ENCODE results near the gene KCNA2.

The KCNA2 gene

DNA sequence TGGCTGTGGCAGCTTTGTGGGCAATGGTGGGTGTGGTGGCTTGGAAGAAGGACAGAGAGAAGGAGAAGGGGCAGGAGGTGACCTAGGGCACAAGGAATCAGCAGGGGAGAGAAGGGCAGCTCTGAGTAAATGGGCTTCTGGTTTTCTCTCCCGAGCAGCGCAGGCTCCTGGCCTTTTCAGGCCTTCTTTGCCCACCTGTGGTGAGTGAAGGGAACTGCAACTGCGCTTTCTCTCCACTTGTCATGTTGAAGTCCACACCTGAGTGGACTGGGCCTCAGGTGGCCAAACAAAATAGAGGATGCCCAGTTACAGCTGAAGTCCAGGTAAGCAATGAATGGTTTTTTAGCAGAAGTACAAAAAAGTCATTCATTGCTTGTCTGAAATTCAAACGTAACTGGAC, 57.8 kb downstream of the KCNA2 start:
- FAIRE-seq (no peak), DNase-seq (ENCODE audit: insufficient read length, low spot score) (no peak)
- TF ChIP-seq TAF1 (IDR thresholded peaks at IDR 0.05; ENCODE audit: low read depth, low read length) (no peak), POLR2A (IDR thresholded peaks at IDR 0.05; ENCODE audit: low read depth, low read length) (no peak), SPI1 (IDR thresholded peaks at IDR 0.05; ENCODE audit: low read depth, low read length) (no peak), POU2F2 (IDR thresholded peaks at IDR 0.05; ENCODE audit: low read depth, low read length) (no peak), POLR2AphosphoS5 (IDR thresholded peaks at IDR 0.05; ENCODE audit: low read depth, low read length) (no peak), PAX5 (IDR thresholded peaks at IDR 0.05; ENCODE audit: insufficient read depth, low read length, severe bottlenecking) (no peak)

DNA sequence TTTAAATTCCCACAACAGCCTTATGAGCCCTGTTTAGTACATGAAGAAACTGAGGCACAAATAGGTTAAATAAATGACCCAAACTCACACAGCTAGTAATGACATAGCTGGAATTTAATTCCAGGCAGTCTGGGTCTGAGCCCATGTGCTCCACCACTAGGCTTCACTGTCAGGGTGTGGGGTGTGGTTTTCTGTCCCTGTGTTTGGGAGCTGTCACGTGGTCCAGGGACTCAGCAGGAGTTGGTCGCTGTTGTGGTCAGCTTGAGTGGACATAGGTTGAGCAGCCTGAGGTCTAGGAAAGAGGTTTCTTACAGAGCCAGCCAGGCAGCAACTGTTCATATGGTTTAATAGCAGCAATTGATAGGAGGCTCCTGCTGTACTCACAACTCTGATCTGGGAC, 59.1 kb downstream of the KCNA2 start:
- TF ChIP-seq POLR2A (IDR thresholded peaks at IDR 0.05; ENCODE audit: low read depth, low read length) (no peak), POLR2AphosphoS5 (IDR thresholded peaks at IDR 0.05; ENCODE audit: low read depth, low read length) (no peak), PAX5 (IDR thresholded peaks at IDR 0.05; ENCODE audit: insufficient read depth, low read length, severe bottlenecking) (no peak), TAF1 (IDR thresholded peaks at IDR 0.05; ENCODE audit: low read depth, low read length) (no peak), SPI1 (IDR thresholded peaks at IDR 0.05; ENCODE audit: low read depth, low read length) (no peak), POU2F2 (IDR thresholded peaks at IDR 0.05; ENCODE audit: low read depth, low read length) (no peak)
- FAIRE-seq (no peak), DNase-seq (ENCODE audit: insufficient read length, low spot score) (no peak)

DNA sequence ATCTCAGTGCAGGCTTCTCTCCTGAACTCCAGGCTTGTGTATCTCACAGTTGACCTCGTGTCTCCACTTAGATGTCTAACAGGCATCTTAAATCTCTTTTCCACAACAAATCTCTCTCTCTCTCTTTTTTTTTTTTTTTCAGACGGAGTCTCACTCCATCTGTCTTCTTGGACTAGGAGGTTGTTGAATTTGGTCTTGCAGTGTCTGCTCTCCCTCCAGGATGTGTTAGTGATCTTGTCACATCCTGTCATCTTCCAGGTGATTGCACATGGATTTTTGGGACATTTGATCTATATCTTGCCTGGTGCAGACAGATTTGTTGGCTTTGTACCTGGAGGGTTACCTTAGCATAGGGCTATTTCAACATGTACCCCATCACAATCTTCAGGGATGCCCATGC, 60.7 kb downstream of the KCNA2 start:
- DNase-seq (ENCODE audit: insufficient read length, low spot score) (no peak), FAIRE-seq (no peak)
- TF ChIP-seq POLR2AphosphoS5 (IDR thresholded peaks at IDR 0.05; ENCODE audit: low read depth, low read length) (no peak), POLR2A (IDR thresholded peaks at IDR 0.05; ENCODE audit: low read depth, low read length) (no peak), TAF1 (IDR thresholded peaks at IDR 0.05; ENCODE audit: low read depth, low read length) (no peak), POU2F2 (IDR thresholded peaks at IDR 0.05; ENCODE audit: low read depth, low read length) (no peak), SPI1 (IDR thresholded peaks at IDR 0.05; ENCODE audit: low read depth, low read length) (no peak), PAX5 (IDR thresholded peaks at IDR 0.05; ENCODE audit: insufficient read depth, low read length, severe bottlenecking) (no peak)

DNA sequence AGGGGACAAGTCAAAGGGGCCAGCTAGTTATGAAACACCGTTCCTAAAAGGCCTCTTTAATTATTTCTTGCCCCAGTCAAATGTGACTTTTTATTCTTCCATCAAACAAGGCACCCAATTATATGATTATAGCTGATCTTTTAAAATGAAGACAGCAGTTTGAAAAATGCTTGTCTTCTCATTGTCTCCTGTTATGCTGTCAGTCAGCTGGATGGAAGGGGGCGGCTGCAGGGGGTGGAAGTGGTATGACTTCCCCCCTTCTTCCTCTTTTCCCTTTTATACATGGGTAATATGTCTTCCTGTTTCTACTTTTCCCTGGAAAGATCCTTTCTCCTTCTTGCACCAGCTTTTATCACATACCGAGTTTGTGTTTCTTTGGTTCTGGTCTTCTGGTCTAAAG, 61.4 kb downstream of the KCNA2 start:
- no peak for TF ChIP-seq SPI1 (IDR thresholded peaks at IDR 0.05; ENCODE audit: low read depth, low read length)
- no peak for TF ChIP-seq POLR2AphosphoS5 (IDR thresholded peaks at IDR 0.05; ENCODE audit: low read depth, low read length)
- TF ChIP-seq PAX5 (IDR thresholded peaks at IDR 0.05; ENCODE audit: insufficient read depth, low read length, severe bottlenecking), result no peak
- no peak for TF ChIP-seq POU2F2 (IDR thresholded peaks at IDR 0.05; ENCODE audit: low read depth, low read length)
- no peak for TF ChIP-seq TAF1 (IDR thresholded peaks at IDR 0.05; ENCODE audit: low read depth, low read length)
- TF ChIP-seq POLR2A (IDR thresholded peaks at IDR 0.05; ENCODE audit: low read depth, low read length), result no peak
- DNase-seq (ENCODE audit: insufficient read length, low spot score), result no peak
- no peak for FAIRE-seq
